ENCODE results near the gene GJB1. TPM values are rescaled to one million over a fixed set of nuclear protein-coding genes. Genes with fewer than 3 reads are reported as not detected.

The GJB1 gene
- total RNA-seq, 1 donor from 2014 or later, result not detected

DNA sequence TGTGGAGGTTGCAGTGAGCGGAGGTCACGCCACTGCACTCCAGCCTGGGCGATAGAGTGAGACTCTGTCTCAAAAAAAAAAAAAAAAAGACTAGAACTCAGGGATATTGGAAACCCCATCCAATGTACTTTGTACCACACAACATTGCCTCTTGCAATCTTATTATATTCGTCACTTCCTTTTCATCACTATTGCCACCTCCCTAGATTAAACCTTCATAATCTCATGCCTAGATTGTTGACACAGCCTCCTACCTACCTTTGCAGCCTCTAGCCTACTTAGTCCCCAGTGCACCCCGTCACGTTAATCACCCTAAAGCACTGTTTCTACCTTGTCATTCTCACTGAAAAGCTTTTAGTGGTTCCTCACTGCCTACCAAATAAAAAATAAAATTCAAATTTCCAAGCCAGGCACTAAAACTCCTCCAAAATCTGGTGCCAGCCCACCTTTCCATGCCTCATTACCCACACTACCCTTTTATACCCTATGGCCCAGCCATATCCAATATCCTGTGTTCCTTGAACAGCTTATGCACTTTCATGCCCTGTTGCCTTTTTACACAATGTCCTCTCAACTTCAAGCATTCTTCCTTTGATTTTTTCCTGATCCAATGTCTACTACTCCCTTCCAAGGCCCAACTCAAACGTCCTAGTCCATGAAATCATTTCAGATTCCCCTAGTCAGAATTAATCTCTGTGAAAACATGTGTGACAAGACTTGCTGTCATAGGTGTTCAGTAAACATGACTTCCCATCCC lies 23.6 kb upstream of the GJB1 start:
- Mint-ChIP-seq H3K27me3 (ENCODE audit: low read depth, unreplicated experiment) (no peaks in the 10 kb centered on the region), H3K4me1 (ENCODE audit: low read depth, unreplicated experiment) (peaks cover 2% of the 10 kb centered on the region), H3K27ac (ENCODE audit: unreplicated experiment) (no peak overlapping the region), H3K36me3 (ENCODE audit: low read depth, unreplicated experiment) (no peaks in the 10 kb centered on the region), H3K4me3 (ENCODE audit: unreplicated experiment) (no peak overlapping the region), H3K9me3 (ENCODE audit: unreplicated experiment) (no peaks in the 10 kb centered on the region)
- H3K27ac ChIP-seq (ENCODE audit: low read depth, low read length), result no peak overlapping the region
- H3K36me3 ChIP-seq (ENCODE audit: insufficient read depth, low read length), result no peaks in the 10 kb centered on the region
- no peak for TF ChIP-seq EZH2 (IDR thresholded peaks at IDR 0.05; ENCODE audit: insufficient read depth, low read length)
- TF ChIP-seq, protein P1, sequence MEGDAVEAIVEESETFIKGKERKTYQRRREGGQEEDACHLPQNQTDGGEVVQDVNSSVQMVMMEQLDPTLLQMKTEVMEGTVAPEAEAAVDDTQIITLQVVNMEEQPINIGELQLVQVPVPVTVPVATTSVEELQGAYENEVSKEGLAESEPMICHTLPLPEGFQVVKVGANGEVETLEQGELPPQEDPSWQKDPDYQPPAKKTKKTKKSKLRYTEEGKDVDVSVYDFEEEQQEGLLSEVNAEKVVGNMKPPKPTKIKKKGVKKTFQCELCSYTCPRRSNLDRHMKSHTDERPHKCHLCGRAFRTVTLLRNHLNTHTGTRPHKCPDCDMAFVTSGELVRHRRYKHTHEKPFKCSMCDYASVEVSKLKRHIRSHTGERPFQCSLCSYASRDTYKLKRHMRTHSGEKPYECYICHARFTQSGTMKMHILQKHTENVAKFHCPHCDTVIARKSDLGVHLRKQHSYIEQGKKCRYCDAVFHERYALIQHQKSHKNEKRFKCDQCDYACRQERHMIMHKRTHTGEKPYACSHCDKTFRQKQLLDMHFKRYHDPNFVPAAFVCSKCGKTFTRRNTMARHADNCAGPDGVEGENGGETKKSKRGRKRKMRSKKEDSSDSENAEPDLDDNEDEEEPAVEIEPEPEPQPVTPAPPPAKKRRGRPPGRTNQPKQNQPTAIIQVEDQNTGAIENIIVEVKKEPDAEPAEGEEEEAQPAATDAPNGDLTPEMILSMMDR (IDR thresholded peaks at IDR 0.05; ENCODE audit: insufficient read depth, low read depth, low read length), result no peak
- H3K4me3 ChIP-seq (ENCODE audit: insufficient read depth, low read depth, low read length), result no peak overlapping the region
- no peak overlapping the region for H3K9ac ChIP-seq (ENCODE audit: low read length)
- H3K9me3 ChIP-seq (ENCODE audit: insufficient read depth, low read depth, low read length), result no peaks in the 10 kb centered on the region
- DNase-seq (ENCODE audit: low read depth), result no peak
- H3K4me2 ChIP-seq (ENCODE audit: low read length), result no peak overlapping the region
- H4K20me1 ChIP-seq (ENCODE audit: insufficient read depth, low read length), result no peaks in the 10 kb centered on the region
- peak; percentile 5 for FAIRE-seq
- H3K27me3 ChIP-seq (ENCODE audit: insufficient read depth, low read length), result no peaks in the 10 kb centered on the region
- H3K4me1 ChIP-seq (ENCODE audit: insufficient read depth, low read length), result no peaks in the 10 kb centered on the region
- H2AFZ ChIP-seq (ENCODE audit: low read depth, low read length), result no peak overlapping the region
- no peaks in the 10 kb centered on the region for H3K79me2 ChIP-seq (ENCODE audit: insufficient read depth, low read length)

DNA sequence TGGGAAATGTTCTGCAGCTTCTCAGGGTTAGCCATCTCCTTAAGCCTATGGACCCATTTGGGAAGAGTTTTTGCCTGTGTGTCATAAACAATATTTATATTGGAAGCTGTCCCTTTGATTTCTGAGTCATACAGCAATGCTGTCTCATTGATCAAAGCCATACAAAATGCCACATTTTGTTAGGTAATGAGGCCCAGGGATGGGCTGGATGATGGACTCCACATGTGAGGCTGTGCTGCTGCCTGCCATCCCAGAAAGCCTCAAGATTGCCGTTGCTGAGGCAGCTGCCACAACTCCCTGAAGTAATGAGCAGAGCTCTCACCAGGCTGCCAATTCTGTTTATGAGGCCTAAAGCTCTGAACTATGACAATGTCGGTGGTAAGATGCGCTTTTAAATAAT lies 12.2 kb upstream of the GJB1 start:
- Mint-ChIP-seq H3K9me3 (ENCODE audit: unreplicated experiment) (no peaks in the 10 kb centered on the region), H3K36me3 (ENCODE audit: low read depth, unreplicated experiment) (no peaks in the 10 kb centered on the region), H3K4me3 (ENCODE audit: unreplicated experiment) (no peak overlapping the region), H3K4me1 (ENCODE audit: low read depth, unreplicated experiment) (no peaks in the 10 kb centered on the region), H3K27me3 (ENCODE audit: low read depth, unreplicated experiment) (peaks cover 15% of the 10 kb centered on the region), H3K27ac (ENCODE audit: unreplicated experiment) (no peak overlapping the region)
- TF ChIP-seq, protein P1 (IDR thresholded peaks at IDR 0.05; ENCODE audit: insufficient read depth, low read depth, low read length), result no peak
- TF ChIP-seq EZH2 (IDR thresholded peaks at IDR 0.05; ENCODE audit: insufficient read depth, low read length), result no peak
- Histone ChIP-seq H3K4me3 (ENCODE audit: insufficient read depth, low read depth, low read length) (no peak overlapping the region), H3K27me3 (ENCODE audit: insufficient read depth, low read length) (no peaks in the 10 kb centered on the region), H3K9ac (ENCODE audit: low read length) (no peak overlapping the region), H2AFZ (ENCODE audit: low read depth, low read length) (no peak overlapping the region), H3K27ac (ENCODE audit: low read depth, low read length) (no peak overlapping the region), H3K4me1 (ENCODE audit: insufficient read depth, low read length) (no peaks in the 10 kb centered on the region), H3K36me3 (ENCODE audit: insufficient read depth, low read length) (no peaks in the 10 kb centered on the region), H4K20me1 (ENCODE audit: insufficient read depth, low read length) (no peaks in the 10 kb centered on the region), H3K9me3 (ENCODE audit: insufficient read depth, low read depth, low read length) (no peaks in the 10 kb centered on the region), H3K4me2 (ENCODE audit: low read length) (no peak overlapping the region), H3K79me2 (ENCODE audit: insufficient read depth, low read length) (no peaks in the 10 kb centered on the region)
- DNase-seq (ENCODE audit: low read depth) (peak; percentile 23), FAIRE-seq (no peak)

DNA sequence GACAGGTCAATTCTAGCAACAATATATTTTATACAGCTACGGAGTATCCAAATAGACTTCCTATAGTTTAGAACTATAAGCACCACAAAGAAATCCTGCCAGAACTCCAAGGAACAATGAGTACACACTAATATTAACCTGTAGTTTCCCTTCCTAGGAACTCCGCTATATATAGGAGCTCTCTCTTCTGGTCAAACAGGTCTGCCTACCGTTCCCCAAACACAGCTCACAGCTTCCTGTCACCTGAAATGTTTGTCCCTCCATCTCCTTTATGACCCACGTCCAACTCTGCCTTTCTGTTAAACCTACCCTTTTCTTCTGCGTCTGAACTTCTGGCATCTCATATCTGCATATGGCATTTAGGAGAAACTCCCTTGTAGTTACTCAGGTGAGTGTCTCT lies 10.5 kb upstream of the GJB1 start:
- no peak for DNase-seq (ENCODE audit: low read depth)
- Histone ChIP-seq H3K9ac (ENCODE audit: low read length) (no peak overlapping the region), H3K27ac (ENCODE audit: low read depth, low read length) (no peak overlapping the region), H3K9me3 (ENCODE audit: insufficient read depth, low read depth, low read length) (no peaks in the 10 kb centered on the region), H3K4me1 (ENCODE audit: insufficient read depth, low read length) (no peaks in the 10 kb centered on the region), H3K4me2 (ENCODE audit: low read length) (no peak overlapping the region), H3K4me3 (ENCODE audit: insufficient read depth, low read depth, low read length) (no peak overlapping the region), H4K20me1 (ENCODE audit: insufficient read depth, low read length) (no peaks in the 10 kb centered on the region), H3K27me3 (ENCODE audit: insufficient read depth, low read length) (no peaks in the 10 kb centered on the region), H2AFZ (ENCODE audit: low read depth, low read length) (no peak overlapping the region), H3K79me2 (ENCODE audit: insufficient read depth, low read length) (no peaks in the 10 kb centered on the region), H3K36me3 (ENCODE audit: insufficient read depth, low read length) (no peaks in the 10 kb centered on the region)
- no peaks in the 10 kb centered on the region for H3K9me3 Mint-ChIP-seq (ENCODE audit: unreplicated experiment)
- H3K4me3 Mint-ChIP-seq (ENCODE audit: unreplicated experiment), result no peak overlapping the region
- no peak overlapping the region for H3K27ac Mint-ChIP-seq (ENCODE audit: unreplicated experiment)
- TF ChIP-seq EZH2 (IDR thresholded peaks at IDR 0.05; ENCODE audit: insufficient read depth, low read length), result no peak
- TF ChIP-seq, protein P1 (IDR thresholded peaks at IDR 0.05; ENCODE audit: insufficient read depth, low read depth, low read length), result no peak
- no peaks in the 10 kb centered on the region for H3K36me3 Mint-ChIP-seq (ENCODE audit: low read depth, unreplicated experiment)
- H3K4me1 Mint-ChIP-seq (ENCODE audit: low read depth, unreplicated experiment), result no peaks in the 10 kb centered on the region
- FAIRE-seq, result no peak
- peaks cover 15% of the 10 kb centered on the region for H3K27me3 Mint-ChIP-seq (ENCODE audit: low read depth, unreplicated experiment)

Data from astrocyte (in vitro differentiated cells and primary cell).